GM19240 (cell line): ENCODE measurements around the gene C1orf74.
A peak's percentile ranks its signal among the peaks of the same experiment; 100 is the strongest.
"Not testable (repeated sequence)": the region's sequence is repeated elsewhere in the genome, so short reads cannot be mapped to it uniquely, and the experiment has no call there.

Source experiments
- DNase-seq: peaks from one replicate; pipeline ENCODE4 v3.0.0; 2011; ENCODE audit warnings: low spot score; ENCODE audit not compliant: insufficient read length

Gene C1orf74

DNA sequence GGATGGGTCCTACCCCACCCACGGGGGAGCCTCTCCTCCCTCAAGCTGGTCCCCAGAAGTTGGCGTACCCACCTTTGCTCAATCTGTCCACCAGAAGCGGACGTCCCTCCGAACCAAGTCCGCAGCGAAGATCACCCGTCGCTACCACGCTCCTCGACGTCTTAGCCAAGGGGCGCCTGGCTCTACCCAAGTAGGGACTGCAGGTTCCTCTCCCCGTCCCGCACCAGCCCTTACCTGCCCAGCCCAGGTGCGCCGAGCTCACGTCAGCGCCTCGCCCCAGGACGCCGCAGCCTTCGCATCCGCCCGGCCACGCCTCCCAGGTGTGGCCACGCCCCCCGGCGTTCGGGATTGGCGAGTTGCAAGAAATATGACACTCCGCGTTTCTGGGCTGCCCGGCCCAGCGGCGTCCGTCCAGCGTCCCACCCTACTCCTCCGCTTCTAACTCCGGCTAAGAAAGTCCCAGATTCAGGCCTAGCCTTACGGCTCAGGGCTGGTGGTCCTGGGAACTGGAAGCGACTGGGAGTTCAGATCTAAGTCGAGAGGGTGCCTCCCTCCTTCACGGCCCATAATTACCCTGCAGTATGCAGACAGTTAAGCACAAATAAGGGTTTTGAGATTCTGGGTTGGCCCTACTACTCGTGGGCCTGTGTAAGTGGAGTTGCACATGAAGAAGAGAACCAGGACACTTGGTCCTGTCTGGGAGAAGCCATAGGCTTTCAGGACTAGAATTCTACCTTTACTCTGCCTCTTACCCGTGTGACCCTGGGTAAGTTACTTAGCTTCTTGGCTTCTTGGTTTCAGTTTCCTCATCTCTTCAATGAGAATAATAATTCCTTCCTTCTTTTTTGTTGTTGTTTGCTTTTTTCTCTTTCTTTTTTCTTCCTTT, 21.8 kb upstream of the C1orf74 start, which contains the start of gene IRF6:
TSS of gene IRF6 (minus strand) at position 268 of the 886 bp plus-strand sequence. CDS start 4,729 bp downstream, outside the sequence.
- DNase-seq: peak; percentile 45

DNA sequence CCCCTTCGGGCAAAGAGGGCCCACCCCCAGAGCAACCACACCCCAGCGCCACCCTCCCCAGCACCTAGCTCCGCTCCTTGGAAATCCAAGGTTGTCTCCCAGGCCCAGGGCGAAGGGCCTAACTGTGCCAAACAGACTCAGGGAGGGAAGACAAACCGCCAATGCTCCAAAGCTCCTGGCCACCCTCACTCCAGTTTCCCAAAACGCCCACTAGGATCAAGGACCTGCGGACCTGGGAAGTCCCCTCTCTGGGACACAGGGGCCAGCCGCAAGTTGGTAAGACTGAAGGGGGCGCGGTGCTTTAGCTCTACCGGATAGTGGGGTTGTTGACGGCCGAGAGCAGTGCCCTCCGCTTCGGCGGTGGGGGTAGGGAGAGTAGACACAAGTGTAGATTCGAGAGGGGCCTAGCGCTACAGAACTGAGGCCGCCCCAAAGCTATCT, 21.0 kb upstream of the C1orf74 start:
- no peak for DNase-seq

DNA sequence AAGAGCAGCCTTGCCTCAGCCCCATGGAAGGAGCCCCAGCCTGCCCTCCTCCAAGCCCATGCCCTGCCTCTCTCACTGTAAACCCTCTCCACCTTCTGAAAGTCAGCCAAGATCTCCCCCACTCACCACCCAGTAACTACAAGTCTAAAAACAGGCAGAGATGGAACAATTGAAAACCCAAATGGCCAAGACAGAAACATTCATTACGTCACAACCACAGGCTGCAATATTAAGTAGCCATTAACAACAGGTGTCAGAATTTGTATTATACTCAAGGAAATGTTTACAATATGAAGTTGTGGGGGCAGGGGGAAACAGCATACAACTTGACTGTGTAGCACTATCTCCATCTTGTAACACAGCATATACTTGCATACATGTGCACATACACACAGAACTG, 19.2 kb upstream of the C1orf74 start:
- no peak for DNase-seq

DNA sequence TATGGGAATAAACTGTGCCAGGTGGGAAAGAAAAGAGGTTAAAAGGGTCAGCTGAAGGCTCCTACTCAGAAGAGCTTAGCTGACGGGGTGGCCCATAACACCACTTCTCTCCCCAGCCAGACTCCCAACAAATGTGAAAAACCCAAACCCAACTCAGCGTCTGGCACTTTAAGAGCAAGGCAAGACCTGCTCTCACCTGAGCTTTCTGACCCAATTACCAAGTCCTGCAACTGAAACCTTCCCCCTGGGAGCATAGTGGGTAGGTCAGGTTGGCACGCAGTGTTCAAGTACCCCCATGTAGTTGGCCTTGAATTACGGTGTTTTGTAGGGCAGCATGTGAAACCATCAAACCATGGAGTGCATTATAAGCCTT, 18.4 kb upstream of the C1orf74 start:
- DNase-seq: no peak

DNA sequence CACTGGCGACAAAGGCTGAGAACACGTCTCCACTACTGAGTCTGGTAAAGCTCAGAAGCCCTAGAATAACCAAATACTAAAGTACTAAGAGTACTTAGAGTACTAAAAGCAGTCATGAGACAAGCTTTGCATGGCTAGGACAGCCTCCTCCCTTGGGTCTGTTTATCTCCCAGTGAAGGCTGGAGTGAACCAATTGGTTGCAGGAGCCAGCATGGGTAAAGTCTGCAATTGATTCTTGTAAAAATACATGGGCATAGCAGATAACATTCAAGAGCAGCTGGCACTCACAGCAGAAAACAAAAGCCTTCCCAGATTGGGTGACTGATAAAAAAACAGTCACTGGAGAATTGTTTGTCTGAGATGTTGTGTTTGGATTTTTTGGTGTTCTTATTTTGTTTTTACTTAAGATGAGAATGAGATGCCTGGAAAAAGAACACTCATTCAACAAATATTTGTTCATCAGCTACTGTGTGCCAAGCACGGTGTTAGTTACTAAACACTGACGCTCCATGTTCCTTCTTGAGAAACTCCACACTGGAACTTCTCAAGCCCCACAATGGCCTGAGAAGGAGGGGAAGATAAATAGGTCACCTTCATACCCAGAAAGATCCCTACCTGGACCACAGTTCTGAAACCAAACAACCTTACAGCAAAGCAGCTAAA, 17.9 kb upstream of the C1orf74 start:
- DNase-seq: no peak

DNA sequence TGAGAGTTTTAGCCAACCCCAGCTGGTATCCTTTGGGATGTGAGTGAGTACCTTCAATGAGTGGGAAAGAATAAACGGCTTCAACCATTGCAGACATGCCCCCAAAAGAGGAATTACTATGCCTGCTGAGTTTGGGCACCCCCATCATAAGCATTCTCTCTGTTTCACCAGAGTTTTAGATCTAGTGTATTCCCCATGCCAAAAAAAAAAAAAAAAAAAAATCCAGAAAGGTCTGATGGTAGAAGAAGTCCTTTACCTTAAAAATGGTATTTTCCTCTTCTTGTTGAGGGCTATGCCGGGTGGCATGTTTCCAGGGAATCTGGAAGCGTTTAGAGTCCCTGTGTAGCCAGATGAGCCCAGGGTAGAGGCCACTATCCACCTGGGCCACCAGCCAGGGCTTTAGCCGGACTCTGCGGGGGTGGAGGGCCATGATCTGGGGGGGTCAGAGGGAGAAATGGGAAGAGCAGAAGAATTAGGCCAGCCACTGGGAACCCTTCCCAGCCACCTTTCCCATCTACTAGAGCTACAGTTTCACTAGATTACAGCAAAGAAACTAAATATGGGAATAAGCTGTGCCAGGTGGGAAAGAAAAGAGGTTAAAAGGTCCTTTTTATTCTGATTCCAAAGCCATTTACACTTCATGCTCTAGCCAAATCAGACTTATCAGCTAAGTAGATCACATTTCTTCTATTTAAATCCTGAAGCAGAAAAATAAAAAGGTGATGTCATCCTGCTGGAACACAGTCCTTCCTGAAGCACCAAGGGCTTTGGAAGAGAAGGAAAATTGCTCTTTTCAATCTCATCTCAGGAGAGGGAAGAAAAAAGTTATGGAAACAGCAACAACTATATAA, 16.9 kb upstream of the C1orf74 start:
- DNase-seq: no peak

DNA sequence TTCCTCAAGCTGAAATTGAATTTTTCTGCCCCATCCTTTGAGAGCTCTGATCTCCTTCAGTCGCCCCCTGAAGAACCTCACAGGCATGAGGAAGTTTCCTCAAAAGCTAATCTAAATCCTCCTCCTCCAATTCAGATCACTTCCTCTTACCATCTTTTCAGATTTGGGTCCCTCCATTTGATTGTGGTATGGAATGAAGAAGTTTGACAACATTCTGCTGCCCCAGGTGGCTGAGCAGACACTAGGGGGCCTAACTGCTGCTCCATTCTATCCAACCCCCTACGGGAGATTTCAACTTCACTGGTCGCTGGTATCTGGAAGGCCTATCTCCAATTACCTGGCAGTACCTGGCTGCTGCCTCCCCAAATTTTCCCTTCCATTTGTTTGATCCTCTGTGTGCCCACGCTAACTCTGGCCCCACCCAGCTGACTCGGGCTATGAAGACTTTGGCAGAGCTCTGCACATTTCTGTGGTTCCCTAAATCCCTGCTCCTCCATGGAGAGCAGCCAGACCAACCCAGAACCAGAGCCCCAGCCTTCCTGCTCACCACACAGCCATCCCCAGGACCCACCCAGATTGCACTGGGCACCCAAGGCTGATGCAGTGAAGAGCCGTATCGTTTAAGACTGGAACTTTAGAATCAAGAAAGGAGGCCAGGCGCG, 13.8 kb upstream of the C1orf74 start:
- no peak for DNase-seq

DNA sequence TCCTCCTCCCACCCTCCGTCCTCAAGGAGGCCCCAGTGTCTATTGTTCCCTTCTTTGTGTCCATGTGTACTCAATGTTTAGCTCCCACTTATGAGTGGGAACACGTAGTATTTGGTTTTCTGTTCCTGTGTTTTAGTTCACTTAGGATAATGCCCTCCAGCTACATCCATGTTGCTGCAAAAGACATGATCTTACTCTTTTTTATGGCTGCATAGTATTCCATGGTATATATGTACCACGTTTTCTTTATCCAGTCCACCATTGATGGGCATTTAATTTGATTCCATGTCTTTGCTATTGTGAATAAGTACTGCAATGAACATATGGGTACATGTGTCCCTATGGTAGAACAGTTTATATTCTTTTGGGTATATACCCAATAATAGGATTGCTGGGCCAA, 9.4 kb upstream of the C1orf74 start:
- DNase-seq: not testable (repeated sequence)

- DNase-seq: no peak
These were observed 7.6 kb upstream of the C1orf74 start for GRCh38 chr1:209791920-209792319.

GRCh38 chr1:209790286-209791193, 6.2 kb upstream of the C1orf74 start:
- no peak for DNase-seq

- DNase-seq: no peak
These were observed 4.9 kb upstream of the C1orf74 start for GRCh38 chr1:209789245-209789644.

DNA sequence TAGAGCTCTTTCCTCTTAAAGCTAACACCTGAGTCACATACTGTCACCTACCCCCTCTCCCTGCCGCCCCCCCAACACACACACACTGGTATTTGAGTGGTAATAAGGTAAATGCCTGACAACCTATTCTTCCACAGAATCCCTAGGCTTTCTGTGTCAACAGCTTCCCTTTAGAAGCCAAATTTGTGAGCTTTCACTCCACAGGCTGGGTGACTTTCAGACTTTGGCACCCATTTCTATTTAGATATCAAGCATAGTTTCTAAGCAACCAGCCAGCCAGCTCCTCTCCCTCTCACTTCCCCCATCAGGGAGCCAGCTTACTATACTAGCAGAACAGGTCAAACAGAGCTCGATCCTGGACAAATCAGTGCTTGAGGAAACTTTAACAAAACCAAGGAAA, 3.2 kb upstream of the C1orf74 start:
- DNase-seq: no peak

- no peak for DNase-seq
These were observed 1.8 kb upstream of the C1orf74 start for GRCh38 chr1:209786146-209786545.

- DNase-seq: no peak
These were observed 1.2 kb upstream of the C1orf74 start for GRCh38 chr1:209785592-209785991.

- DNase-seq: no peak
These were observed 973 bp downstream of the C1orf74 start for GRCh38 chr1:209783386-209783785.

- DNase-seq: no peak
These were observed 4.1 kb downstream of the C1orf74 start for GRCh38 chr1:209780268-209780667.

- no peak for DNase-seq
These were observed 6.3 kb downstream of the C1orf74 start for GRCh38 chr1:209778102-209778501.

GRCh38 chr1:209777587-209777986, 6.8 kb downstream of the C1orf74 start:
- no peak for DNase-seq

- no peak for DNase-seq
These were observed 8.7 kb downstream of the C1orf74 start for GRCh38 chr1:209775678-209776077.

DNA sequence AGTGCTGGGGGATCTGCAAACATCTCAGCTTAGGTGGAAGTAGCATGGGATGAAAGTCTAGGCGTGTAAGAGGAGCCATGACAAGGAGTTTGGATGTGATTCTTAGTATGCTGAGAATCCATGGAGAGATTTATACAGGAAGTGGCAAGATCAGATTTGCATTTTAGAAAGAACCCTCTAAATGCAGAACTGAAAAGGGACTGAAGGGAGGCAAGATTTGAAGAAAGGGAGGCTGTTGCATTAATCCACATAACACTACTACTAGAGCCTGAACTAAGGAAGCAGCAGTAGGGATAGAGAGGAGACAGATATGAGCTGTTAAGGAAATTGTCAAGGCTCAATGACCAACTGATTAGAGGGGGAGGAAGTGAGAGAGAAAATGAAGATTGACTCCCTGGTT, 9.8 kb downstream of the C1orf74 start:
- DNase-seq: no peak
